Measurements from ENCODE around the gene CISTR.

Gene CISTR

GRCh38 chr12:53735556-53735955 is 16.2 kb downstream of the CISTR start:
- Histone ChIP-seq H3K27me3 (replicated peaks) (peaks cover 51% of the 10 kb centered on the region), H3K4me3 (ENCODE audit: low read depth, low read length) (no peak overlapping the region), H3K27ac (no peak overlapping the region), H3K36me3 (replicated peaks) (no peaks in the 10 kb centered on the region)
- DNase-seq = no peak
- in situ Hi-C loops (cut with HindIII; ENCODE audit: low pct_ligation_motif_present, low sequenced_read_pairs) = no loop called here
- no peak for TF ChIP-seq CTCF (IDR thresholded peaks at IDR 0.05; ENCODE audit: low read depth, low read length, missing control alignments)

- no peak for DNase-seq
- no peak for TF ChIP-seq CTCF (IDR thresholded peaks at IDR 0.05; ENCODE audit: low read depth, low read length, missing control alignments)
- Histone ChIP-seq H3K27ac (no peak overlapping the region), H3K27me3 (replicated peaks) (peaks cover 41% of the 10 kb centered on the region), H3K4me3 (ENCODE audit: low read depth, low read length) (no peak overlapping the region), H3K36me3 (replicated peaks) (no peaks in the 10 kb centered on the region)
- in situ Hi-C loops (cut with HindIII; ENCODE audit: low pct_ligation_motif_present, low sequenced_read_pairs) = no loop called here
These were observed 17.4 kb downstream of the CISTR start for GRCh38 chr12:53734425-53734824.

- H3K4me3 ChIP-seq (ENCODE audit: low read depth, low read length) = no peak overlapping the region
These were observed 18.0 kb downstream of the CISTR start for GRCh38 chr12:53733807-53734200.

GRCh38 chr12:53733051-53733806 is 18.6 kb downstream of the CISTR start:
- Histone ChIP-seq H3K36me3 (replicated peaks) (no peaks in the 10 kb centered on the region), H3K27ac (no peak overlapping the region), H3K4me3 (ENCODE audit: low read depth, low read length) (no peak overlapping the region), H3K27me3 (replicated peaks) (peaks cover 29% of the 10 kb centered on the region)
- no peak for TF ChIP-seq CTCF (IDR thresholded peaks at IDR 0.05; ENCODE audit: low read depth, low read length, missing control alignments)
- DNase-seq = peak; percentile 85
- in situ Hi-C loops (cut with HindIII; ENCODE audit: low pct_ligation_motif_present, low sequenced_read_pairs) = no loop called here

More at GRCh38 chr12:53733807-53734200, 18.0 kb downstream of the CISTR start:
- Histone ChIP-seq H3K36me3 (replicated peaks) (no peaks in the 10 kb centered on the region), H3K27me3 (replicated peaks) (peaks cover 35% of the 10 kb centered on the region), H3K27ac (no peak overlapping the region)
- no peak for TF ChIP-seq CTCF (IDR thresholded peaks at IDR 0.05; ENCODE audit: low read depth, low read length, missing control alignments)
- in situ Hi-C loops (cut with HindIII; ENCODE audit: low pct_ligation_motif_present, low sequenced_read_pairs) = no loop called here
- no peak for DNase-seq

GRCh38 chr12:53729644-53730043 is 22.1 kb downstream of the CISTR start:
- H3K27ac ChIP-seq = no peak overlapping the region
- TF ChIP-seq CTCF (IDR thresholded peaks at IDR 0.05; ENCODE audit: low read depth, low read length, missing control alignments) = no peak
- H3K36me3 ChIP-seq (replicated peaks) = peaks cover 3% of the 10 kb centered on the region
- no peak overlapping the region for H3K4me3 ChIP-seq (ENCODE audit: low read depth, low read length)
- no peaks in the 10 kb centered on the region for H3K27me3 ChIP-seq (replicated peaks)
- in situ Hi-C loops (cut with HindIII; ENCODE audit: low pct_ligation_motif_present, low sequenced_read_pairs) = no loop called here
- no peak for DNase-seq

- H3K4me3 ChIP-seq (ENCODE audit: low read depth, low read length) = no peak overlapping the region
- TF ChIP-seq CTCF (IDR thresholded peaks at IDR 0.05; ENCODE audit: low read depth, low read length, missing control alignments) = no peak
These were observed 23.6 kb downstream of the CISTR start for GRCh38 chr12:53728206-53728605.

More at GRCh38 chr12:53728206-53728605, 23.6 kb downstream of the CISTR start:
- DNase-seq = no peak
- in situ Hi-C loops (cut with HindIII; ENCODE audit: low pct_ligation_motif_present, low sequenced_read_pairs) = no loop called here
- Histone ChIP-seq H3K27me3 (replicated peaks) (no peaks in the 10 kb centered on the region), H3K27ac (no peak overlapping the region), H3K36me3 (replicated peaks) (peaks cover 12% of the 10 kb centered on the region)
